Breast epithelium (tissue), 3 donors: ENCODE measurements around the gene RBAK.

Experiments
- CTCF ChIP-seq, 3 donors: fragments of 450-650 bp; IDR thresholded peaks; one replicate each; pipeline ENCODE4 v1.5.1; 2016 to 2017; ENCODE audit warnings: antibody characterized with exemption in 3 of 3, mild to moderate bottlenecking in 3 of 3, moderate library complexity in 3 of 3
- POLR2AphosphoS5 ChIP-seq, 3 donors: sonication (generic); formaldehyde crosslinking; IDR thresholded peaks; one replicate each; pipeline ENCODE4 v1.6.1; 2017; ENCODE audit warnings: antibody characterized with exemption in 3 of 3

- TF ChIP-seq POLR2AphosphoS5 (IDR thresholded peaks at IDR 0.05): no peak
- TF ChIP-seq CTCF (IDR thresholded peaks at IDR 0.05): no peak
Measured at GRCh38 chr7:4996696-4997222, 48.9 kb upstream of the RBAK start.
